OCI-LY1 (cell line): ENCODE measurements around the gene VCAM1.
"Not testable (repeated sequence)": the region's sequence is repeated elsewhere in the genome, so short reads cannot be mapped to it uniquely, and the experiment has no call there.

Experiments
- H2AFZ ChIP-seq: fragments of 200-600 bp; sonication (generic), shearing (Covaris generic); 2 replicates; pipeline ENCODE4 v1.6.0; 2014; ENCODE audit warnings: antibody characterized with exemption, mild to moderate bottlenecking, low read length
- H3F3A ChIP-seq: fragments of 200-600 bp; sonication (generic), shearing (Covaris generic); 2 replicates; pipeline ENCODE4 v1.6.0; 2014; ENCODE audit warnings: mild to moderate bottlenecking, antibody characterized with exemption, low read length, moderate library complexity; ENCODE audit not compliant: insufficient read depth
- H3K27ac ChIP-seq: fragments of 200-600 bp; sonication (generic); 2 replicates; pipeline ENCODE4 v1.5.1; 2014; ENCODE audit warnings: low read length, mixed run types, mild to moderate bottlenecking, low read depth; ENCODE audit not compliant: poor library complexity, severe bottlenecking
- H3K27me3 ChIP-seq: fragments of 200-600 bp; sonication (generic); 2 replicates; pipeline ENCODE4 v1.6.0; 2014; ENCODE audit warnings: antibody characterized with exemption, mild to moderate bottlenecking, low read length, moderate library complexity; ENCODE audit not compliant: insufficient read depth
- H3K36me3 ChIP-seq: fragments of 200-600 bp; sonication (generic); 2 replicates; pipeline ENCODE4 v1.6.1; 2014; ENCODE audit warnings: mild to moderate bottlenecking, antibody characterized with exemption, low read length, moderate library complexity, mixed read lengths; ENCODE audit not compliant: insufficient read depth
- H3K4me1 ChIP-seq: fragments of 200-600 bp; sonication (generic); 2 replicates; pipeline ENCODE4 v1.5.1; 2014; ENCODE audit warnings: mild to moderate bottlenecking, low read length, moderate library complexity; ENCODE audit not compliant: insufficient read depth, severe bottlenecking
- H3K4me2 ChIP-seq: fragments of 200-600 bp; sonication (generic), shearing (Covaris generic); 2 replicates; pipeline ENCODE4 v1.6.1; 2014; ENCODE audit warnings: low read length
- H3K4me3 ChIP-seq: fragments of 200-600 bp; sonication (generic); 2 replicates; pipeline ENCODE4 v1.5.1; 2014; ENCODE audit warnings: low read length, low read depth, mild to moderate bottlenecking, mixed read lengths; ENCODE audit not compliant: poor library complexity, severe bottlenecking
- H3K79me2 ChIP-seq: fragments of 200-600 bp; shearing (Covaris generic); 2 replicates; pipeline ENCODE4 v1.6.1; 2016; ENCODE audit warnings: mixed run types, low read length, mixed read lengths; ENCODE audit not compliant: insufficient read depth
- H3K9ac ChIP-seq: fragments of 200-600 bp; sonication (generic), shearing (Covaris generic); 2 replicates; pipeline ENCODE4 v1.6.1; 2014; ENCODE audit warnings: mild to moderate bottlenecking, low read length, mixed read lengths
- H3K9me2 ChIP-seq: fragments of 200-600 bp; sonication (generic), shearing (Covaris generic); 2 replicates; pipeline ENCODE4 v1.6.1; 2014; ENCODE audit warnings: low read depth, mild to moderate bottlenecking, low read length, mixed read lengths
- H3K9me3 ChIP-seq: fragments of 200-600 bp; shearing (Covaris generic); 2 replicates; pipeline ENCODE4 v1.6.1; 2014; ENCODE audit warnings: low read length, mixed read lengths
- H4K20me1 ChIP-seq: fragments of 200-600 bp; sonication (generic), shearing (Covaris generic); 2 replicates; pipeline ENCODE4 v1.6.0; 2016; ENCODE audit warnings: mild to moderate bottlenecking, low read length; ENCODE audit not compliant: insufficient read depth
- EZH2 ChIP-seq: fragments of 200-600 bp; sonication (generic), shearing (Covaris generic); IDR thresholded peaks from 2 replicates; pipeline ENCODE4 v1.8.0; 2017; ENCODE audit warnings: borderline replicate concordance, mixed run types, mild to moderate bottlenecking, antibody characterized with exemption, low read length, moderate library complexity, mixed read lengths
- TF ChIP-seq, protein P1 (sequence below): fragments of 200-600 bp; sonication (generic), shearing (Covaris generic); IDR thresholded peaks from 2 replicates; pipeline ENCODE4 v1.5.1; 2017; ENCODE audit warnings: mild to moderate bottlenecking, antibody characterized with exemption, low read length, moderate library complexity, mixed read lengths

VCAM1 gene

GRCh38 chr1:100710906-100711682 lies 8.4 kb upstream of the VCAM1 start:
- Histone ChIP-seq H3K4me1 (no peaks in the 10 kb centered on the region), H2AFZ (no peak overlapping the region), H3K9ac (no peak overlapping the region), H3K36me3 (no peaks in the 10 kb centered on the region), H3K4me3 (no peak overlapping the region), H4K20me1 (no peaks in the 10 kb centered on the region), H3F3A (no peaks in the 10 kb centered on the region), H3K27ac (no peak overlapping the region), H3K4me2 (no peak overlapping the region), H3K9me3 (no peaks in the 10 kb centered on the region), H3K27me3 (no peaks in the 10 kb centered on the region), H3K9me2 (no peaks in the 10 kb centered on the region), H3K79me2 (no peaks in the 10 kb centered on the region)
- TF ChIP-seq EZH2 = no peak
- TF ChIP-seq, protein P1, sequence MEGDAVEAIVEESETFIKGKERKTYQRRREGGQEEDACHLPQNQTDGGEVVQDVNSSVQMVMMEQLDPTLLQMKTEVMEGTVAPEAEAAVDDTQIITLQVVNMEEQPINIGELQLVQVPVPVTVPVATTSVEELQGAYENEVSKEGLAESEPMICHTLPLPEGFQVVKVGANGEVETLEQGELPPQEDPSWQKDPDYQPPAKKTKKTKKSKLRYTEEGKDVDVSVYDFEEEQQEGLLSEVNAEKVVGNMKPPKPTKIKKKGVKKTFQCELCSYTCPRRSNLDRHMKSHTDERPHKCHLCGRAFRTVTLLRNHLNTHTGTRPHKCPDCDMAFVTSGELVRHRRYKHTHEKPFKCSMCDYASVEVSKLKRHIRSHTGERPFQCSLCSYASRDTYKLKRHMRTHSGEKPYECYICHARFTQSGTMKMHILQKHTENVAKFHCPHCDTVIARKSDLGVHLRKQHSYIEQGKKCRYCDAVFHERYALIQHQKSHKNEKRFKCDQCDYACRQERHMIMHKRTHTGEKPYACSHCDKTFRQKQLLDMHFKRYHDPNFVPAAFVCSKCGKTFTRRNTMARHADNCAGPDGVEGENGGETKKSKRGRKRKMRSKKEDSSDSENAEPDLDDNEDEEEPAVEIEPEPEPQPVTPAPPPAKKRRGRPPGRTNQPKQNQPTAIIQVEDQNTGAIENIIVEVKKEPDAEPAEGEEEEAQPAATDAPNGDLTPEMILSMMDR = no peak

DNA sequence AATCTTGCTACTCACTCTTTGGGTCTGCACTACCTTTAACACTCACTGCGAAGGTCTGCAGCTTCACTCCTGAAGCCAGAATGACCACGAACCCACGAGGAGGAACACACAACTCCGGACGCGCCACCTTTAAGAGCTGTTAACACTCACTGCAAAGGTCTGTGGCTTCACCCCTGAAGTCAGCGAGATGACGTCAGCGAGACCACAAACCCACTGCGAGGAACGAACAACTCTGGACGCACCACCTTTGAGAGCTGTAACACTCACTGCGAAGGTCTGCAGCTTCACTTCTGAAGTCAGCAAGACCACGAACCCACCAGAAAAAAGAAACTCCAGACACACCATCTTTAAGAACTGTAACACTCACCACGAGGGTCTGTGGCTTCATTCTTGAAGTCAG lies 6.5 kb upstream of the VCAM1 start:
- not testable (repeated sequence) for H3K27ac ChIP-seq, H3K4me2 ChIP-seq, H2AFZ ChIP-seq, H3K4me1 ChIP-seq, H3K27me3 ChIP-seq, H3K9me3 ChIP-seq, H3K79me2 ChIP-seq, H3K9ac ChIP-seq, H3F3A ChIP-seq, H3K9me2 ChIP-seq, H3K36me3 ChIP-seq, H4K20me1 ChIP-seq, H3K4me3 ChIP-seq

DNA sequence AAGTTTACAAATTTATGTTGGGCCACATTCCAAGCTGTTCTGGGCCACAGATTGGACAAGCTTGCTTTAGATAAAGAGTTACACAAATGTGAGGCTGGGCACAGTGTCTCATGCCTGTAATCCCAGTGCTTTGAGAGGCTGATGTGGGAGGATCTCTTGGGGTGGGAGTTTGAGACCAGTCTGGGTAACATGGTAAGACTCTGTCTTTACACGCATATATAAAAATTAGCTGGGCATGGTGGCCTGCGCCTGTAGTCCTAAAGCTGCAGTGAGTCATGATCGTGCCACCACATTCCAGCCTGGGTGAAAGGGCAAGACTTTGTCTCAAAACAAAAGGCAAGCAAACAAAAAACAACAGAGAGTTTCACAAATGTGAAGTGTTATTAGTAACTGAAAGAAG lies 5.9 kb upstream of the VCAM1 start:
- H3F3A ChIP-seq = no peaks in the 10 kb centered on the region
- H3K36me3 ChIP-seq = no peaks in the 10 kb centered on the region
- no peaks in the 10 kb centered on the region for H4K20me1 ChIP-seq
- no peak overlapping the region for H3K9ac ChIP-seq
- no peaks in the 10 kb centered on the region for H3K9me3 ChIP-seq
- no peaks in the 10 kb centered on the region for H3K9me2 ChIP-seq
- TF ChIP-seq, protein P1 = no peak
- no peak for TF ChIP-seq EZH2
- H3K4me1 ChIP-seq = no peaks in the 10 kb centered on the region
- H3K79me2 ChIP-seq = no peaks in the 10 kb centered on the region
- no peaks in the 10 kb centered on the region for H3K27me3 ChIP-seq
- H3K4me3 ChIP-seq = no peak overlapping the region
- no peak overlapping the region for H3K27ac ChIP-seq
- H3K4me2 ChIP-seq = no peak overlapping the region
- H2AFZ ChIP-seq = no peak overlapping the region

GRCh38 chr1:100714599-100714998 lies 4.9 kb upstream of the VCAM1 start:
- no peaks in the 10 kb centered on the region for H3K9me2 ChIP-seq
- H3K27me3 ChIP-seq = no peaks in the 10 kb centered on the region
- H3K79me2 ChIP-seq = no peaks in the 10 kb centered on the region
- H3F3A ChIP-seq = no peaks in the 10 kb centered on the region
- H4K20me1 ChIP-seq = no peaks in the 10 kb centered on the region
- no peak for TF ChIP-seq EZH2
- TF ChIP-seq, protein P1 = no peak
- H3K36me3 ChIP-seq = no peaks in the 10 kb centered on the region
- no peak overlapping the region for H3K4me2 ChIP-seq
- no peak overlapping the region for H3K4me3 ChIP-seq
- no peak overlapping the region for H3K9ac ChIP-seq
- H2AFZ ChIP-seq = no peak overlapping the region
- H3K9me3 ChIP-seq = no peaks in the 10 kb centered on the region
- H3K27ac ChIP-seq = no peak overlapping the region
- no peaks in the 10 kb centered on the region for H3K4me1 ChIP-seq
